Stimulated activated CD4-positive, alpha-beta T cell treated with anti-CD3 and anti-CD28 coated beads, Interleukin-2, amount 100 ng/mL, for 24 hours (primary cell): ENCODE measurements around the gene TENM4.

Experiments
- DNase-seq, 2 donors: peaks; one replicate each; pipeline ENCODE4 v3.0.0-alpha.2; 2020

The TENM4 gene

GRCh38 chr11:78662811-78663210 is 778.0 kb downstream of the TENM4 start:
- no peak for DNase-seq

- DNase-seq = no peak
Measured at GRCh38 chr11:78660471-78660870, 780.4 kb downstream of the TENM4 start.

- DNase-seq = no peak
Measured at GRCh38 chr11:78659326-78660270, 781.2 kb downstream of the TENM4 start.

GRCh38 chr11:78657968-78658839 is 782.6 kb downstream of the TENM4 start:
- DNase-seq = no peak

- no peak for DNase-seq
Measured at GRCh38 chr11:78657441-78657840, 783.4 kb downstream of the TENM4 start.

GRCh38 chr11:78656984-78657383 is 783.8 kb downstream of the TENM4 start:
- no peak for DNase-seq

GRCh38 chr11:78656327-78656726 is 784.5 kb downstream of the TENM4 start:
- DNase-seq = no peak

GRCh38 chr11:78655561-78655960 is 785.3 kb downstream of the TENM4 start:
- DNase-seq = no peak

GRCh38 chr11:78654866-78655265 is 786.0 kb downstream of the TENM4 start:
- no peak for DNase-seq

GRCh38 chr11:78654071-78654470 is 786.8 kb downstream of the TENM4 start:
- no peak for DNase-seq

GRCh38 chr11:78653294-78653909 is 787.4 kb downstream of the TENM4 start:
- DNase-seq = no peak

GRCh38 chr11:78652843-78653239 is 788.0 kb downstream of the TENM4 start:
- no peak for DNase-seq

- DNase-seq = peak; percentile 41 to 60
Measured at GRCh38 chr11:78651923-78652842, 788.6 kb downstream of the TENM4 start.

GRCh38 chr11:78651136-78651775 is 789.6 kb downstream of the TENM4 start:
- no peak for DNase-seq

GRCh38 chr11:78649361-78650215 is 791.2 kb downstream of the TENM4 start:
- no peak for DNase-seq

- no peak for DNase-seq
Measured at GRCh38 chr11:78647986-78648875, 792.6 kb downstream of the TENM4 start.

GRCh38 chr11:78647266-78647915 is 793.4 kb downstream of the TENM4 start:
- DNase-seq = no peak

GRCh38 chr11:78646564-78647185 is 794.2 kb downstream of the TENM4 start:
- DNase-seq = peak; percentile 61 to 64
